GM03348 (cell line): Measurements from ENCODE around the gene MYH11.
A peak's percentile ranks its signal among the peaks of the same experiment; 100 is the strongest.

Experiments used
- DNase-seq: peaks from one replicate; pipeline ENCODE4 v3.0.0; 2012; ENCODE audit warnings: low spot score

Gene MYH11

DNA sequence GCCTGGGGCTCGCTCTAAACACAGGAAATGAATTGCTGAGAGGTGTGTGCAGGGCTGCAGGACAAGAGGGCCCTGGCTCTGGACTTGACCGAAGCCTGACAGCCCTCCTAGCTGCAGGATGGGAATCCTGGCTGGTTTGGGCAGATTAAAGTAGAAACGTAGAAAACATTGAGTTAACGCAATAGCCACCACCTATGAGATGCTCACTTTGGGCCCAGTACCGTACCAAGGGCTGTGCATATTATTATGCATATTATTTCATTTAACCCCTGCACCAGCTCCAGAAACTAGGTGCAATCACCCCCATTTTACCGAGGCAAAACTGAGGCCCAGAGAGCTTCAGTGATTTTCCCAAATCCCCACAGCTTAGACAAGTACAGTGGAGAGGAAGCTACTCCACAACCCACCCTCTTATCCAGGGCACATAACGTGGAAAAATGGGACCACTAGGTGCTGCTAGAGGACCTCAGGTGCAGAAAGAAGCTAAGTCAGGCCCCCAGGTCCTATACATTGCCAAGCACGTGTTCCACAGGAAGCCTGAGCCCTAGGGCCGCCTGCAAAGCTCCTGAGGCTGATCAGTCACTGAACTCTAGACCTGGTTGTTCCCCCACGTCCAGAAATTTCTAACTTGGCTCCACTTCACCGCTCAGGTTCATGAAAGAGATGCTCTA is 79.2 kb downstream of the MYH11 start:
- peak; percentile 31 for DNase-seq

DNA sequence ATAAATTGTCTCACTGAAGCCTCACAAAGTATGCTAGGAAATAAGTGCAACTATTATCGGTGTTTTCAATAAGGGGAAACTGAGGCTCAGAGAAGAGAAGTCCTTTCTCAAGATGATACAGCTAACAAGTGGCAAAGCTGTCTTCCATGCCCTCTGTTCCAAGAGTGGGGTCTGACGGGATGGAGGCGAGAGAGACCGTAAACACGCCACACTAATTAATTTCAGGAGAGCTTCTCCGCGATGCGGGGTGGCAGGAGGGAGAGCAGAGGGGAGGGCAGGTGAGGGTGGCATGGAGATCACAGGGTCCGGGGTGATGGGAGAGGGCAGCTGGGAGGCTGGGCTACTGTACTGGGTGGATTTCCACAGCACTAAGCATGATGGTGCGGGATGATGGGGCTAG is 80.3 kb downstream of the MYH11 start:
- DNase-seq, result no peak

DNA sequence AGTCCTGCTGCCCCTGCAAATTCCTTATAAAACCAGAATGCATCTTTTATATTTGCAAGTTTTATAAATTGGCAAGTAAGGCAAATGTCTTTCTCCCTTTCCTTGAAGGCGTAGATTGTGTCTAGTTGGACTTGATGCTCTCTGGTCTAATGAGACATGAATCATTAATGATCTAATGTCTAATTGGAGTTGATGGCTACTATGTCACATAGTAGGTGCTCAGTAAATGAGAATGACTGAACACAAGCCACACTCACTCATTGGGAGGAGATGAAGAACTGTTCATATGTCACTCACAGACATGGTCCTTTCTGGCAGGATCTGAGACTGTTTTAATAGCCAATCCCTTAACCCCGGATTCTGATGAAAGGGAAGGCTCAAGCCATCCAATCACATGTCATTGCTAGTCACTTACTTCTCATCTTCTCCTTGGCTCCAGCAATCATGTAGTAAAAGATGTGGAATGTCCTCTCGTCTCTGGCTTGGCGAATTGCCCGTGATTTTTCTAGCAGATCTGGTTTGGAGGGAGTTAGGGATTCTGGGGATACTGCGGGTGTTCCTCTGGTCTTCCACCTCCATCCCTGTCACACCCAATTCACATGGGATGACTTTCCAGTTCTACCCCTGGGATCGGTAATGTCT is 81.0 kb downstream of the MYH11 start:
- DNase-seq, result peak; percentile 28

DNA sequence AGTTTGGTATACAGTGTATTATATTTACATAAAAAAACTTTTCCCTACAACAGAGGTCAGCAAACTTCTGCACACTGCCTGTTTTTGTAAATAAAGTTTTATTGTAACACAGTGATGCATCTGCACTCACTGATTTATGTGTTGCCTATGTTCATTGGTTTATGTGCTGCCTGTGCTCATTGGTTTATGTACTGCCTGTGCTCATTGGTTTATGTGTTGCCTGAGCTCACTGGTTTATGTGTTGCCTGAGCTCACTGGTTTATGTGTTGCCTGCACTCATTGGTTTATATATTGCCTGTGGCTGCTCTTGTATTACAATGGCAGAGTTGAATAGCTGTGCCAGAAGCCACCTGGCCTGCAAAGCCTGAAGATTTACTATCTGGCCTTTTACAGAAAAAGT is 81.6 kb downstream of the MYH11 start:
- no peak for DNase-seq

DNA sequence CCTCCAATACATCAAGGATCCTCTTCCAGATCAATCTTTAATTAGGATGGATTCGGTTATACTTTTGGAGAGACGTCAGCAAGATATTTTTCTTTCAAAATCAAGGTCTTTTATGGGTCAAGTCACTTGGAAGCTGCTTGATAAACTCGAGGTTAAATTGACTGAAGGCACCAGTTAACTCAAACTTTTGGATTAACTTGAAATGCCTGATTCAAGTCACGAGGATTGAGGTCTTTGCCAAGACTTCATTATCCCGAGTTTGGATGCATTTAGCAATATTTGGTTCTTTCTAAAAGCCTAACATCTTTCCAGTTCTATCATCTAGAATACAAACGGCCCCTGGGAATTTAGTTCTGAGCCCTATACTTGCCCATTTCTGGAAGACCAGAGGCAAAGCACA is 82.9 kb downstream of the MYH11 start:
- no peak for DNase-seq

DNA sequence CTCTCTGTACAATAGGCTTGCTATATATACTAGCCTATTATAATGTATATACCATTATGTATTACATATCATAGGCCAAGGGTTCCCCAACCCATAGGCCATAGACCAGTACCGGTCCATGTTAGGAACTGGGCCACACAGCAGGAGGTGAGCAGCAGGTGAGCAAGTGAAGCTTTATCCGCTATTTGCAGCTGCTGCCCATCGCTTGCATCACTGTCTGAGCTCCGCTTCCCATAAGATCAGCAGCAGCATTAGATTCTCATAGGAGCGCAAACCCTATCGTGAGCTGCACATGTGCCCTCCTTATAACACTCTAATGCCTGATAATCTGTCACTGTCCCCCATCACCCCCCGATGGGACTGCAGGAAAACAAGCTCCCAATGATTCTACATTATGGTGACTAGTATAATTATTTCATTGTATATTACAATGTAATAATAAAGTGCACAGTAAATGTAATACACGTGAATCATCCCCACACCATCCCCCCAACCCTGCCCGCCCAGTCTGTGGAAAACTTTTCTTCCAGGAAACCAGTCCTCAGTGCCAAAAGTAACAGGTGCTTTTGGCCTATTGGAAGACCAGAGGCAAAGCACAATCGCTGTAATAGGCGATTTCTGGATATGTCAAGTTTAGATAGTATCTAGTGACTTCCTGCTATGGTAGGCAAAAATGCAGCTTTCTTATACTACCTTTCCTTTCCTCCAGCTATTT is 84.1 kb downstream of the MYH11 start:
- DNase-seq, result no peak

DNA sequence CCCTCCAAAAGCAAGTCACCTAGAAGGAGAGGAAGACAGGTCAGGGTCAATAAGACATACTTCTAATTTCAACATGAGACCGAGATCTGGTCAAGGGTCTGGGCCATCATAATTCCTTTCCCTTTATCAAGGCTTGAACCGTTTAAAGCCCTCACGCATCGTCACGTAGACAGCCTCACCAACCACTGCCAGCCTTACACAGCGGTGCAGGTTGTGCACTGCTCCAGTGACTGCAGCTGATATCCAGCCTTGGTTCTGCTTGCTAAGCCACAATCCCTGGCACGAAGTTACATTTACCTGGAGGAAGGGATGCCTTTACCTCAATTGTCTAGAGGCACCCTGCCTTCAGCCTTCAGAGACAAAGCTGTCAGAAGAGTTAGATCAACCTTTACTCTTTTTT is 85.1 kb downstream of the MYH11 start:
- DNase-seq, result no peak

DNA sequence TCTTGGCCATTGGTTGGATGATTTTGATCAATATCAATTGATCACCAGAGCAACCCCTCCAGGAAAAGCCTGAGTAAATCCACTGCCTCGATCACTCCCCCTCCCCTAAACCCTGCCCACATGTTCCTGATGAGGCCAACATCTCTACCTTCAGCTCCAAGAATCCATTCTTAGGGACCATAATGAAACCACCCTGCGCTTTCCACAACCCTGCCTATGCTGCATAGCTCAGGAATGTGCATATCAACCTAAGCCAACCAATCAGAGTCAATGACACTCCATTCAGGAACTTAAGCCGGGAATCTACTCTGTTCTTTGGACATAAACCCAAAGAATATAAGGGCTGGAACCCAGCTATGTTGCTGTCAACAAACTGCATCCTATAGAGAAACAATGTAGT is 86.3 kb downstream of the MYH11 start:
- DNase-seq, result peak; percentile 74

DNA sequence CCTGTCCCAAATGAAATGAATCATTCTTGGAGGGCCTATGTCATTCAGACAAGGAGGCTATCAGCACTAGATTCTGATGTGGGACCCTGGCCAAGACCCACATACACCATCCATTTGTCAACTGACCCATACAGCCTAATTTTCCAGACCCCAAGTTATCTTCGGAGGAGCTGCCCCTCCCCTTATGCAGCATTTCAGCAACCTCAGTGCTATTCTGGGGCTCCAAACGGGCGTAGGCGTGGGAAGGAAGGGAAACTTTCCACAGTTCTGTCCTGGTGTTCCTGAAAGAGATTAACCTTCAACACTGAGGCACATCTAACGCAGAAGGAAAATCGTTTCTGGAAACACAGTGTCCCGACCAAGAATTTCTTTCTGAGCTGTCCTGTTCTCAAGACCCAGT is 86.7 kb downstream of the MYH11 start:
- DNase-seq, result no peak

DNA sequence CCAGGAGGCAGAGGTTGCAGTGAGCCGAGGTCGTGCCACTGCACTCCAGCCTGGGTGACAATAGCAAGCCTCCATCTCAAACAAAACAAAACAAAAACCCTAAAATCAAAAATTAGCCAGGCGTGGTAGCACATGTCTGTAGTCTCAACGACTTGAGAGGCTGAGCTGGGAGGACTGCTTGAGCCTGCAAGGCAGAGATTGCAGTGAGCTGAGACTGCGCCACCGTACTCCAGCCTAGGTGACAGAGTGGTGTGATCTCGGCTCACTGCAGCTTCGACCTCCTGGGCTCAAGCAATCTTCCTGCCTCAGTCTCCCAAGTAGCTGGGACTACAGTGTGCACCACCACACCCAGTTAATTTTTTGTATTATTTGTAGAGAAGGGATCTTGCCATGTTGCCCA is 87.6 kb downstream of the MYH11 start:
- DNase-seq, result no peak

DNA sequence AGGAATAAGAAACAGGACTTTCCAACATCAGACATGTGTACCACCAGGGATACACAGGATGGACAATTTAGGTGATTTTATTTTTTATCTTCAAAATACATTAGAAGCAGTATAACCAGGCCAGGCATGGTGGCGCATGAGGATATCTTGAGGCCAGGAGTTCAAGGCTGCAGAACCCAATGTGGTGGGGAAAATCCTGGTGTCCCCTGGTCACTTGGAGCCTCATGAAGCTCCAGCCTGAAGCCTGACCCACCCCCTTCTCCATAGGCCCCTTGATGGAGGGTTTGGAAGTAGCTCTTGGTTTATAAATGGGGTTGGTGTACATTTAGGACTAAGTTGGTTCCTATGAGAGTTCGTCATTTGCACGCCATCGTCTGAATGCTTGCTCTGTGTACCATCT is 88.6 kb downstream of the MYH11 start:
- DNase-seq, result no peak

DNA sequence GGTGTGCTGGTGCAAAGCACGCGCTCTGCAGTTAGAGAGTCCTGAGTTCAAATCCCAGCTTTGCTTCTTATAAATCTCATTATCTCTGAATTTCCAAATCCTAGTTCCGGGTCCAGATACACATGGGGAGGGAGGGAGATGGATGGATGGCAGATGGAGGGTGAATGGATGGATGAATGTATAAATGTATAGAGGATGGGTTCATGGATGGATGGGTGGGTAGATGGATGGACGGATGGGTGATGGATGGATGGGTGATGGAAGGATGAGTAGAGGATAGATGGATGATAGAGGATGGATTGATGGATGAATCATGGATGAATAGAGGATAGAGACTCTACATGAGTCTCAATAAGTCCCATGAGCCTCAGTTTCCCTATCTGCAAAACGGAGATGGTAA is 89.9 kb downstream of the MYH11 start:
- no peak for DNase-seq

DNA sequence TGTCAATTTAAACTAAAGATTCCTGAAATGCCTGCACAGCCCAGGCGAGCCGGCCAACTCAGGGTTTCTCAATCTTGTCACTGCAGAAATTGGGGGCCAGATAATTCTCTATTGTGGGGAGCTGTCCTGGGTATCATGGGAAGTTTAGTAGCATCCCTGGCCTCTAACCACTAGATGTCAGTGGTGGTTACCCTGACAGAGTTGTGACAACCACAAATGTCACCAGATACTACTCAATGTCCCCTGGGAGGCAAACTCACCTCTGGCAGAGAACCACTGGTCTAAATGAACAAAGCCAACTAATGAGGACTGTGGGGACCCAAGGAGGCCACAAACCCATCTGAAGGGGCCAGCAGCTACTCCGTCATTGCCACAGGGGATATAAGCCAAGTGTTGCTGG is 90.9 kb downstream of the MYH11 start:
- peak; percentile 64 for DNase-seq

DNA sequence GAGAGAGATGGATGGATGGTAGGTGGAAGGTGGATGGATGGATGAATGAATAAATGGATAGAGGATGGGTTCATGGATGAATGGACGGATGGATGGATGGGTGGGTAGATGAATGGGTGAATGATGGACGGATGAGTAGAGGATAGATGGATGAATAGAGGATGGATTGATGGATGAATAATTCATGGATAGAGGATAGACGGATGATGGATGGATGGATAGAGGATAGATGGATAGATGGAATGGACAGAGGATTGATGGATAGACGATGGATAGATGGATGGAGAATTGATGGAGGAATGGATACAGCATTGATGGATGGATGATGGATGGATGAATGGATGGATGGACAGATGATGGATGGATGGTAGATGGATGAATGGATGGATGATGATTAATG is 91.7 kb downstream of the MYH11 start:
- no peak for DNase-seq

DNA sequence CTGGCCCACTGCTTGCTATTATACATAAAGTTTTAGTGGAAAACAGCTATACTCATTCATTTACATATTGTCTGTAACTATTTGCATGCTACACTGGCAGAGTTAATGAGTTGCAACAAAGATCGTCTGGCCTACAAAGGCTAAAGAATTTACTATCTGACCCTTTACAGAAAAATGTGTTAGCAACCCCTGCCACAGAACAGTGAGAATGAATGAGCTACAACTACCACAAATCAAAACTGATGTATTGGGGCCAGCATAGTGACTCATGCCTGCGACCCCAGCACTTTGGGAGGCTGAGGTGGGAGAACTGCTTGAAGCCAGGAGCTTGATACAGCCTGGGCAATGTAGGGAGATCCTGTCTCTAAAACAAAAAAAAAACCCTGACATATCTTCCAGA is 92.7 kb downstream of the MYH11 start:
- no peak for DNase-seq

DNA sequence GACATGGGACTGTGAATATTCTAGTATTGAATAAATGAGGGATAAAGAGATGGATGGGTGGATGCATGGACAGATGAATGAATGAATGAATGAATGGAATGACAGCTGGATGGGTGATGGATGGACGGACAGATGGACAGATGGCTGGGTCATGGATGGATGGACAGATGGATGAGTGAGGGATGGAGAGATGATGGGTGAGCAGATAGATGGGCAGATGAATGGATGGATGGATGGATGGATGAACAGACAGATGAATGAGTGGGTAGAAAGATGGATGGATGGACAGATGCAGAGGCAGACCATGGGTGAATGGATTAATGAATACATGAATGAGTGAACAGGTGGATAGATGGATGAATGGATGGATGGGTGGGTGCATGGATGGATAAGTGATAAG is 96.7 kb downstream of the MYH11 start:
- DNase-seq, result no peak

DNA sequence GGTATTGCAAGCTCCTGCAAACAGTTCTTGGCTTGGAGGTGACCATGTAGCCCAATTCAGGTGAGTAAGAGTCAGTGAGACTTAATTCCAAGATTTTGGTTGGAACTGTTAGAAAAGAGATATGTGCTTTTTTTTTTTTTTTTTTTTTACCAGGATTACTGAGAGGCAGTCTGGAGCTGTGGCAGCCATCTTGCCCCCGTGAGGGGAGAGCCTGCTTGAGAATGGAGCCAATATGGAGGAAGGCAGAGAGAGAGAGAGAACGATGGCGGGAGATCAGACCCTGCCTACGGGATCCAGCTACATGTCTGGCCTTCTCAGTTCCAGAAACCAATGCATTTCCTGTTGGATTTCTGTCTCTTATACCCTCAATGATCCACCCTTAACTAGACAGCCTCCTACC is 97.8 kb downstream of the MYH11 start:
- DNase-seq, result no peak

DNA sequence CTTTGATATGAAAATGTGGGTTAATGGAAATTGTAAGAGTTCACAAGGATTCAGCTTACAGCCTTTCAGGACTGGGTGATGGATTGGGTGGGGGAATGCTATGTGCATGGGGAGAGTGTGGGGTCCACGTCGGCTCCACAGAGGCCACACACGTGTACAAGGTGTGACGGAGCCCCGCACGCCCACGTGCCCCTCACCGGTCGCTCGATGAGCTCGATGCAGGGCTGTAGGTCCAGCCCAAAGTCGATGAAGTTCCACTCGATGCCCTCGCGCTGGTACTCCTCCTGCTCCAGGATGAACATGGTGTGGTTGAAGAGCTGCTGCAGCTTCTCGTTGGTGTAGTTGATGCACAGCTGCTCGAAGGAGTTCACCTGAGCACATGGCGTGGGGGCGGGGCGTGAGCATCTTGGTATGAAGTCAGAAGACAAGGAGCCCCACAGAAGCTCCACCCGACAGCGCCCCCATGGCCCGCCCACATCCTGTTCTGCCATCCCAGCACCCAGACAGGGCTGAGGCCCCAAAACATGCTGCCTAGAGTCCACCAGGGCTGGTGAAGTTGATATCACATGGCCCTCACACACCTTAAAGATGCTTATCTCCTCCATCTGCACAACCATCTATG is 99.1 kb downstream of the MYH11 start:
- DNase-seq, result no peak

DNA sequence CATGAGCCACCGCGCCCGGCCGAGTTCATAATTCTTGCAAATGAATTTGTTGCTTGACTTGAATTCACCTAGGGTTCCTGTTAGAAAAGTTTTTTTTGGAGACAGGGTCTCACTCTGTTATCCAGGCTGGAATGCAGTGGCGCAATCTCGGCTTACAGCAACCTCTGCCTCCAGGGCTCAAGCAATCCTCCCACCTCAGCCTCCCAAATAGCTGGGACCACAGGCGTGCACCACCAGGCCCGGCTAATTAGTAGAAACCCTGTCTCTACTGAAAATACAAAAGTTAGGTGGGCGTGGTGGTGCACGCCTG is 99.8 kb downstream of the MYH11 start:
- no peak for DNase-seq

DNA sequence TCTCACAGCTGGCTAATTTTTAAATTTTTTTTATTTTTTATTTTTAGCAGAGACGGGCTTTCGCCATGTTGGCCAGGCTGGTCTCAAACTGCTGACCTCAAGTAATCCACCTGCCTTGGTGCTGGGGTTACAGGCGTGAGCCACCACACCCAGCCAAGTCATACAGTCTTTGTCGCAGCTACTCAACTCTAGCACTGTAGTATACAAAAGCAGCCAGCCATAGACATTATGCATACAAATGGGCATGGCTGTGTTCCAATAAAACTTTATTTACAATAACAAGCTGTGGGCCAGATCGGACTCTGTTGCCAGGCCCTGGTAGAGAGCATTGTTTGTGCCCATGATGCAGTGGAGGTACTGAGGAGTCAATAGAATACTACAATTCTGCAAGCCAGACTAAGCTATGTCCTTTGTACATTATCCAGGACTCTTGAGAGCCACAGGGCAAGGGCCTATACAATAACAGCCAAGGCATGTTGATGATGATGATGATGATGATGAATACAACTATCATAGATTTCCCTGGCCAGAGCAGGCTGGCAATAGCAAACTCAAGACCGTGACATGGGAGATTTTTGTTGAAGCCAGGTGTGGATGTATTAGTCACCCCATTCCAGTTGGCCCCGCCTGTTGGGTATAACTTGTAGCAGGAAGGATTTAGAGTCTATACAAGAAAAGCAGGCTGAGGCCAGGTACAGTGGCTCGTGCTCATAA is 101.8 kb downstream of the MYH11 start:
- no peak for DNase-seq

DNA sequence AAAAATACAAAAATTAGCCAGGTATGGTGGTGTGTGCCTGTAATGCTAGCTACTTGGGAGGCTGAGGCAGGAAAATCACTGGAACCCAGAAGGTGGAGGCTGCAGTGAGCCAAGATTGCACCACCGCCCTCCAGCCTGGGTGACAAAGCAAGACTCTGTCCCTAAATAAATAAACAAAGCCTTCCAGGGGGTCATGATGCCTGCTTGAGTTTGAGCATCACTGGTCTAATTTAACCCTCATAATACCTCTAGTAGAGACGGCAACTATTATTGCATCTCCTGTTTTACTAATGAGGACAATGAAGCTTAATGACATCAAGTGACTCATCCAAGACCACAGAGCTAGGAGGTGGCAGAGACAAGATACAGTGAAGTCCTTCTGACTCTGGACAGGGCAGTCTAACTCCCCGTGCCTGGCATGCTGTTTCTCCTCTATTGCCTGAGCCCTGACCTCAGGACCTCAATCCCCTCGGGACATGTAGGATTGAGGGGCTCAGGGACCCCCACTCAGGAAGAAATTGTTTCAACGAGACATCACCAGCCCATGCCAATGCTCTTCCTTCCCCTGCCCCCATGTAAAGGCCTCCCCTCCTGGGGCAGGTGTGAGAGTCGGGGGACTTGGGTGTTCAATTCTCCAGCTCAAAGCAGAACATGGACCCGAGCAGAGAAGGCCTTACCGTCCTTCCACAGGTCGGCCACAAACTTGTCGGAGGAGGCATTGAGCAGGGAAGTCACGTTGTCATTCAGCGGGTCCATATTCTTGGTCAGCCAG is 103.9 kb downstream of the MYH11 start:
- no peak for DNase-seq

DNA sequence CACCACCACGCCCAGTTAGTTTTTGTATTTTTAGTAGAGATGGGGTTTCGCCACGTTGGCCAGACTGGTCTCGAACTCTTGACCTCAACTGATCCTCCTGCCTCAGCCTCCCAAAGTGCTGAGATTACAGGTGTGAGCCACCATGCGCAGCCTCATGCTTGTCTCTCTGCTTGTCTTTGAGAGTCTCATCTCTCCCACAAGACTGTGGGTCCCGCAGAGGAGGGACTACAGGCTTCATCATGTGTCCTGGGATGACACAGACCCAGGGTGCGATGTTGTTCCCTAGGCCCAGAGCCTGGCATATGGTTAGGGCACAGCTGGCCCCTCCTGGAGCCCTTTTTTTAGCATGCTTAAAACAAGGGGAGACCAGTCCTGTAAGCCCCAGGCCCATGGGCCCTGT is 104.9 kb downstream of the MYH11 start:
- DNase-seq, result no peak
